Type B pancreatic cell (in vitro differentiated cells): ENCODE results near the gene AHSG. TPM values are rescaled to one million over a fixed set of nuclear protein-coding genes. Genes with fewer than 3 reads are reported as not detected.

ENCODE experiments used
- DNase-seq: peaks from one replicate; pipeline ENCODE4 v3.0.0; 2021; ENCODE audit warnings: mixed read lengths; ENCODE audit not compliant: unreplicated experiment; ENCODE audit errors: extremely low spot score
- H3K27ac Mint-ChIP-seq: 2 replicates; pipeline ENCODE4 v1.8.0; 2021; ENCODE audit warnings: mild to moderate bottlenecking, mixed read lengths
- H3K27me3 Mint-ChIP-seq: 2 replicates; pipeline ENCODE4 v1.8.0; 2021; ENCODE audit warnings: mixed read lengths
- H3K36me3 Mint-ChIP-seq: 2 replicates; pipeline ENCODE4 v1.8.0; 2021; ENCODE audit warnings: mixed read lengths
- H3K4me1 Mint-ChIP-seq: one replicate; pipeline ENCODE4 v1.8.0; 2021; ENCODE audit warnings: mixed read lengths; ENCODE audit not compliant: unreplicated experiment
- H3K4me3 Mint-ChIP-seq: 2 replicates; pipeline ENCODE4 v1.8.0; 2021; ENCODE audit warnings: mild to moderate bottlenecking, mixed read lengths
- H3K9me3 Mint-ChIP-seq: 2 replicates; pipeline ENCODE4 v1.8.0; 2021; ENCODE audit warnings: mixed read lengths
- total RNA-seq: library from RNA; stranded (reverse); gene quantifications from 2 replicates; pipeline ENCODE4 v1.2.1, GENCODE V29; 2021; ENCODE audit warnings: low replicate concordance
- TF ChIP-seq, protein P1 (sequence below): fragments of 200-600 bp; sonication (generic); conservative IDR thresholded peaks from 2 replicates; pipeline ENCODE4 v1.5.0; 2021; ENCODE audit warnings: antibody characterized with exemption, mild to moderate bottlenecking

AHSG gene
- total RNA-seq, 1 donor from 2014 or later: 0.27 TPM

GRCh38 chr3:186669378-186670084 is 56.7 kb downstream of the AHSG start:
- Mint-ChIP-seq H3K4me1 (peaks cover 4% of the 10 kb centered on the region), H3K27ac (no peak overlapping the region), H3K9me3 (no peaks in the 10 kb centered on the region), H3K36me3 (no peaks in the 10 kb centered on the region), H3K27me3 (peaks cover 24% of the 10 kb centered on the region), H3K4me3 (no peak overlapping the region)
- DNase-seq: no peak
- TF ChIP-seq, protein P1, sequence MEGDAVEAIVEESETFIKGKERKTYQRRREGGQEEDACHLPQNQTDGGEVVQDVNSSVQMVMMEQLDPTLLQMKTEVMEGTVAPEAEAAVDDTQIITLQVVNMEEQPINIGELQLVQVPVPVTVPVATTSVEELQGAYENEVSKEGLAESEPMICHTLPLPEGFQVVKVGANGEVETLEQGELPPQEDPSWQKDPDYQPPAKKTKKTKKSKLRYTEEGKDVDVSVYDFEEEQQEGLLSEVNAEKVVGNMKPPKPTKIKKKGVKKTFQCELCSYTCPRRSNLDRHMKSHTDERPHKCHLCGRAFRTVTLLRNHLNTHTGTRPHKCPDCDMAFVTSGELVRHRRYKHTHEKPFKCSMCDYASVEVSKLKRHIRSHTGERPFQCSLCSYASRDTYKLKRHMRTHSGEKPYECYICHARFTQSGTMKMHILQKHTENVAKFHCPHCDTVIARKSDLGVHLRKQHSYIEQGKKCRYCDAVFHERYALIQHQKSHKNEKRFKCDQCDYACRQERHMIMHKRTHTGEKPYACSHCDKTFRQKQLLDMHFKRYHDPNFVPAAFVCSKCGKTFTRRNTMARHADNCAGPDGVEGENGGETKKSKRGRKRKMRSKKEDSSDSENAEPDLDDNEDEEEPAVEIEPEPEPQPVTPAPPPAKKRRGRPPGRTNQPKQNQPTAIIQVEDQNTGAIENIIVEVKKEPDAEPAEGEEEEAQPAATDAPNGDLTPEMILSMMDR: no peak

DNA sequence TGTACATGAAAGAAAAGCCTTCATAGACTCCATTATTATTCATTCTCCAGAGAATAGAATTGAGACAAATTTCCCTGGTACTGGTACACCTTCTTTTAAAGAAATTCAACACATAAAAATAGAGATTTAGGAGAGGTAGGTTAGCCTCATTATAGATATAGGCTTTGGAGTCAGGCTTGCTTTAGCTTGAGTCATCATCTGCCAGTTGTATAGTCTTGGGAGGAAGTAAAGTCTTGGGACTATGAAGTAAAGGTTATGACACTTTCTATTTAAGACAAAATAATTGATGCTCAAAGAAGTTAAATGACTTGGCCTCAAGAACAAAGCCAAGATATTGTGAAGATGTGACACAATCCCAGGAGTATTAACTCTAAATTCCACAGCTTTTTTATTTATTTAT is 57.3 kb downstream of the AHSG start:
- Mint-ChIP-seq H3K4me3 (no peak overlapping the region), H3K9me3 (no peaks in the 10 kb centered on the region), H3K36me3 (no peaks in the 10 kb centered on the region), H3K27ac (no peak overlapping the region), H3K4me1 (peaks cover 4% of the 10 kb centered on the region), H3K27me3 (peaks cover 28% of the 10 kb centered on the region)
- TF ChIP-seq, protein P1: no peak
- DNase-seq: no peak

Other genes with a start within 250 kb of the AHSG start
- gene CRYGS, start 68.7 kb upstream of the AHSG start, total RNA-seq: 1.2 and 7.8 TPM in 2 replicates
- gene TBCCD1, start 45.7 kb upstream of the AHSG start, total RNA-seq: 11.0 and 16.6 TPM in 2 replicates
- gene DNAJB11, start 42.3 kb upstream of the AHSG start, total RNA-seq: 63.4 and 68.5 TPM in 2 replicates
- gene FETUB, start 27.3 kb downstream of the AHSG start, total RNA-seq: not detected in 2 replicates
- not detected in 2 replicates for gene HRG, start 53.0 kb downstream of the AHSG start, total RNA-seq
- not detected in 2 replicates for gene KNG1, start 104.3 kb downstream of the AHSG start, total RNA-seq
- 477 and 480 TPM in 2 replicates for gene EIF4A2, start 170.5 kb downstream of the AHSG start, total RNA-seq
- 33.6 and 64.2 TPM in 2 replicates for gene RFC4, start 193.4 kb downstream of the AHSG start, total RNA-seq
- gene ADIPOQ, start 229.7 kb downstream of the AHSG start, total RNA-seq: not detected in 2 replicates